ENCODE data around the gene PAFAH2. TPM values are rescaled to one million over a fixed set of nuclear protein-coding genes. Genes with fewer than 3 reads are reported as not detected.
A peak's percentile ranks its signal among the peaks of the same experiment; 100 is the strongest.
"Not testable (repeated sequence)": the region's sequence is repeated elsewhere in the genome, so short reads cannot be mapped to it uniquely, and the experiment has no call there.

PAFAH2 gene
- total and polyA plus RNA-seq, 5 experiments from 2014 or later = 16.4 to 25.5 (median 24.6) TPM

GRCh38 chr1:25955553-25955952 is 42.3 kb downstream of the PAFAH2 start:
- DNase-seq = no peak
- peaks cover 5 to 34% (median 25%) of the 10 kb centered on the region in 3 donors for H3K36me3 Mint-ChIP-seq
- H3K4me3 Mint-ChIP-seq = no peak overlapping the region
- peak overlapping the region in 3 of 10 donors; percentile 9 to 51 (median 29) for H3K27ac Mint-ChIP-seq
- peaks cover 4 to 11% (median 8%) of the 10 kb centered on the region in 4 donors for H3K4me1 Mint-ChIP-seq
- ATAC-seq = no peak
- H3K27me3 Mint-ChIP-seq = no peaks in the 10 kb centered on the region
- peaks cover 0 to 6% (median 0%) of the 10 kb centered on the region in 9 donors for H3K9me3 Mint-ChIP-seq
- POLR2A ChIA-PET = interaction anchor here (0.5 to 1.5 kb wide), 2 partner anchors 16 to 30 kb away, joined by 3 to 5 read pairs; no protein-coding TSS in a partner anchor

- no peaks in the 10 kb centered on the region for H3K27me3 Mint-ChIP-seq
- DNase-seq (no peak), ATAC-seq (no peak)
- peak overlapping the region in 4 of 10 donors; percentile 31 to 85 (median 66) for H3K27ac Mint-ChIP-seq
- H3K36me3 Mint-ChIP-seq = peaks cover 5 to 22% (median 18%) of the 10 kb centered on the region in 3 donors
- H3K4me3 Mint-ChIP-seq = no peak overlapping the region
- peaks cover 4 to 9% (median 8%) of the 10 kb centered on the region in 4 donors for H3K4me1 Mint-ChIP-seq
- POLR2A ChIA-PET = interaction anchor here (0.7 to 1.5 kb wide), 2 partner anchors 17 to 59 kb away, joined by 3 to 5 read pairs; no protein-coding TSS in a partner anchor
- H3K9me3 Mint-ChIP-seq = peaks cover 0 to 6% (median 0%) of the 10 kb centered on the region in 9 donors
These were observed 43.5 kb downstream of the PAFAH2 start for GRCh38 chr1:25954282-25954938.

DNA sequence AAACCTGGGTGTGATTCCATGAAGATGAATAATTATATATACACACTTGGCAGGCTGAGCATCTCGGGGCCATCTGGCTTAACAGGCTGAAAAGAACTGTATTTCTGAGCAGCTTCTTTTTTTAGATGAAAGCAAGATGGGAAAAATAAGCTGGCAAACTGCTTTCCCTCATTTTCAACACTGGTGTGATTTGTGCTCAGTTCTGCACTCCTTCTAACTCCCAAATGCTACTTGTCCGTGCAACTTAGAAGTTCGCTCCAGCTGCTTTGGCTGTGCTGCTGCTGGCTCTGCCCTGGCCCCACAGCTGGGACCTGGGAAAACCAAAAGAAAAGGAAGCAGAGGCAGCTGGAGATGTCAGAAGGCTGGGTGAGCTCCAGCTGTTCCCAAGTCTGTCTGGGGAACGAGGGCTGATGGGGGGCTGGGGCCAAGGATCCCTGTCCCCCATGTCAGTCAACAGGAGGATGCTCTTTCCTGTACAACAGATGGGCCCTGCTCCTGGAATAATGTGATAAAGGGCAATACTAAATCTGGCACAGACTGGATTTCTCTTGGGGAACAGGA is 44.9 kb downstream of the PAFAH2 start:
- peaks cover 0 to 6% (median 0%) of the 10 kb centered on the region in 9 donors for H3K9me3 Mint-ChIP-seq
- peak overlapping the region in 1 of 10 donors; percentile 2 for H3K4me3 Mint-ChIP-seq
- DNase-seq (no peak), ATAC-seq (no peak)
- H3K27ac Mint-ChIP-seq = peak overlapping the region in 2 of 10 donors; percentile 10 to 18
- H3K27me3 Mint-ChIP-seq = no peaks in the 10 kb centered on the region
- POLR2A ChIA-PET = interaction anchor here (1.1 kb wide), 1 partner anchor 31 kb away, joined by 3 read pairs; no protein-coding TSS in a partner anchor
- peaks cover 0 to 9% (median 8%) of the 10 kb centered on the region in 3 donors for H3K36me3 Mint-ChIP-seq
- H3K4me1 Mint-ChIP-seq = peaks cover 4 to 9% (median 8%) of the 10 kb centered on the region in 4 donors

DNA sequence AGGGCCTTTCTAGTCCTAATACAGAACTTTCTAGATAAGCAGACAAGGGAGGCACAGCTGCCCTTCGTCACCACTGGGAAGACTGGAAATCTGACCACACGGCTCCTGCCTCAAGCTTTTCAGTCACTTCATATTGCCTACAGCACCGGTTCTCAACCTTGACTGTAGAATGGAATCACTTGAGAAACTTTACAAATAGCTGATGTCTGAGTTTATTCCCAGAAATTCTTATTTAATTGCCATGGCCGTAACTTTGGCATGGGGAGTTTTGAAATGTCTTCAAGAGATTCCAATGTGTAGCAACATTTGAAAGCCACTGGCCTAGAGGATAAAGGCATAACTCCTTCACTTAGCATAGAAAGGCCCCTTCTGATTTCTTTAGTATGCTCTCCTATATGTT is 49.2 kb downstream of the PAFAH2 start:
- Mint-ChIP-seq H3K27me3 (no peaks in the 10 kb centered on the region), H3K4me3 (no peak overlapping the region), H3K27ac (no peak overlapping the region), H3K9me3 (peaks cover 0 to 8% (median 3%) of the 10 kb centered on the region in 9 donors), H3K4me1 (peaks cover 0 to 5% (median 3%) of the 10 kb centered on the region in 4 donors), H3K36me3 (peaks cover 0 to 2% (median 1%) of the 10 kb centered on the region in 3 donors)
- ATAC-seq (no peak), DNase-seq (no peak)
- POLR2A ChIA-PET = no interaction called here

- H3K4me3 Mint-ChIP-seq = no peak overlapping the region
- POLR2A ChIA-PET = no interaction called here
These were observed 50.8 kb downstream of the PAFAH2 start for GRCh38 chr1:25947027-25947426.

DNA sequence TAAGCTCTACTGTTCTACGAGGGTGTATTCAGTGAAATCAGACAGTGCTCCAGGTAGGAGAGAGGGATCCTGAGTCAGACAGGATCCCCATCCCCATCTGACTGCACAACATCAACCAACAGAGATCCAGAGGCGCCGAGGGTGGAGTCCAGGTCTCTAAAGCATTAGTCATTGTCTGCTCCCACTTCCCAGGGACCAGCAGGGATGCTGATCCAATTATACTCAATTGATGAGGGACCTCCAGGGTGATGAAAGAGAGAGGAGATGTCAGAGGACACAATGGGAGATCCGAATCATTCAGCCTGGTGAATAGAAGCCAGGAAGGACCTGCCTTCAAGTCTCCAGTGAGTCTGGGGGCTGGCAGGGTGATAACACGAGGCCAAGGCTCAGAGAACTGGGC is 52.1 kb downstream of the PAFAH2 start:
- no peak overlapping the region for H3K4me3 Mint-ChIP-seq
- H3K4me1 Mint-ChIP-seq = no peaks in the 10 kb centered on the region
- H3K36me3 Mint-ChIP-seq = peaks cover 0 to 15% (median 5%) of the 10 kb centered on the region in 3 donors
- no peak for DNase-seq
- H3K27me3 Mint-ChIP-seq = no peaks in the 10 kb centered on the region
- H3K9me3 Mint-ChIP-seq = peaks cover 0 to 21% (median 17%) of the 10 kb centered on the region in 9 donors
- POLR2A ChIA-PET = no interaction called here
- peak overlapping the region in 1 of 10 donors; percentile 83 for H3K27ac Mint-ChIP-seq
- no peak for ATAC-seq

More at GRCh38 chr1:25947027-25947426, 50.8 kb downstream of the PAFAH2 start:
- Mint-ChIP-seq H3K27me3 (no peaks in the 10 kb centered on the region), H3K4me1 (no peaks in the 10 kb centered on the region), H3K27ac (no peak overlapping the region), H3K36me3 (peaks cover 0 to 15% (median 5%) of the 10 kb centered on the region in 3 donors), H3K9me3 (peaks cover 0 to 21% (median 17%) of the 10 kb centered on the region in 9 donors)
- ATAC-seq (no peak), DNase-seq (no peak)

DNA sequence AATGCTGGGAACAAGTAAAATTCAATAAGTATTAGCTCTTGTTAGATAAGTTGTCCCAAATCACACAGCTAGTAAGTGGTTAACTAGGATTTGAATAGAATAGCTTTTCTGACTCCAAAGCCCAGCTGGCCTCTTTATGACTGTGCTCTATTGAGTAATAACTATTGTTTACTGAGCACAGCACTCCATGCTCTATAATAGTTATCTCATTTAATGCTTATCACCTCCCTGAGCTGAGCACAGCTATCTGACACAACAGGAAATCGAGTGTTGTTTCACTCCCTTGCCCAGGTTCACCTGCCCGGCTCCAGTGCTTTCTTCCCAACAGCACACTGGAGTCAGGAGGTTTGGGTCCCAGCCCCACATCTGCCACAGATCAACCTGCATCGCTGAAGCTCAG is 52.9 kb downstream of the PAFAH2 start:
- Mint-ChIP-seq H3K4me3 (no peak overlapping the region), H3K27ac (no peak overlapping the region), H3K36me3 (peaks cover 0 to 15% (median 5%) of the 10 kb centered on the region in 3 donors), H3K9me3 (peaks cover 0 to 21% (median 17%) of the 10 kb centered on the region in 9 donors), H3K4me1 (no peaks in the 10 kb centered on the region), H3K27me3 (no peaks in the 10 kb centered on the region)
- POLR2A ChIA-PET = no interaction called here
- DNase-seq = no peak
- no peak for ATAC-seq

DNA sequence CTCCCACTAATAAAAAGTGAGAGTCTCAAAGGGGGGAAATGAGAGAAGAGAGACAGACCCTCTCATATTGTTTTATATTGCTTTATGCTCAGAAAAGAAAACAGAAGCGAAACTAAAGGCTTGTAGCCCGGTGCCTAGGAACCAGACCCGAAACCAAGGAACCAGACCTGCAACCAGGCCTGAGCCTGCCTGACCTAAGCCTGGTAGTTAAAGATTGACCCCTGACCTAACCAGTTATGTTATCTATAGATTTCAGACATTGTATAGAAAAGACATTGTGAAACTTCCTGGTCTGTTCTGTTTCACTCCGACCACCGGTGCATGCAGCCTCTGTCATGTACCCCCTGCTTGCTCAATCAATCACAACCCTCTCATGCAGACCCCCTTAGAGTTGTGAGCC is 54.4 kb downstream of the PAFAH2 start:
- H3K27ac Mint-ChIP-seq, H3K27me3 Mint-ChIP-seq, POLR2A ChIA-PET, H3K4me3 Mint-ChIP-seq, DNase-seq, H3K4me1 Mint-ChIP-seq, ATAC-seq: not testable (repeated sequence)
- H3K9me3 Mint-ChIP-seq = peaks cover 0 to 21% (median 17%) of the 10 kb centered on the region in 9 donors
- H3K36me3 Mint-ChIP-seq = peaks cover 0 to 15% (median 5%) of the 10 kb centered on the region in 3 donors

GRCh38 chr1:25936947-25937346 is 60.9 kb downstream of the PAFAH2 start:
- Mint-ChIP-seq H3K27ac (no peak overlapping the region), H3K36me3 (no peaks in the 10 kb centered on the region), H3K4me3 (no peak overlapping the region), H3K4me1 (peaks cover 0 to 5% (median 2%) of the 10 kb centered on the region in 4 donors), H3K27me3 (no peaks in the 10 kb centered on the region), H3K9me3 (no peaks in the 10 kb centered on the region)
- ATAC-seq (no peak), DNase-seq (no peak)
- POLR2A ChIA-PET = no interaction called here

GRCh38 chr1:25933479-25934365 is 64.1 kb downstream of the PAFAH2 start:
- Mint-ChIP-seq H3K4me3 (no peak overlapping the region), H3K9me3 (no peaks in the 10 kb centered on the region), H3K4me1 (peaks cover 0 to 5% (median 5%) of the 10 kb centered on the region in 4 donors), H3K27me3 (no peaks in the 10 kb centered on the region), H3K27ac (peak overlapping the region in 2 of 10 donors; percentile 6 to 12), H3K36me3 (no peaks in the 10 kb centered on the region)
- no peak for ATAC-seq
- DNase-seq = no peak
- POLR2A ChIA-PET = no interaction called here

DNA sequence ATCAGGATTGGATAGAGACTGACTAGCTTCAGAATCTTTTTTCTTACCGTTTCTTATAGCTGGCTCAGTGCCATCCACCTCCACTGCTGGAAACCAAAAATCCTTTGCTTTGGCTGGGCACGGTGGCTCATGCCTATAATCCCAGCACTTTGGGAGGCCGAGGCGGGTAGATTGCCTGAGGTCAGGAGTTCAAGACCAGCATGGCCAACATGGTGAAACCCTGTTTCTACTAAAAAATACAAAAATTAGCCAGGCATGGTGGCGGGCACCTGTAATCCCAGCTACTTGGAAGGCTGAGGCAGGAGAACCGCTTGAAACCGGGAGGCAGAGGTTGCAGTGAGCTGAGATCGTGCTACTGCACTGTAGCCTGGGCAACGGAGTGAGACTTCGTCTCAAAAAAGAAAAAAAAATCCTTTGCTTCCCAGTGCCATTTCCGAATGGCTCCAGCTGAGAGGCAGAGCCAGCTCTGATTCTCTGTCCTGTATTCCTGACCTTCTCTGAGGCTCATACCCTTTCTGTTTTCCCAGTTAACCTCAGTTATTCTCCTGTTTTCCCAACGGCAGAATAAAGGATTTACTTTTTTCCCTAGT is 65.0 kb downstream of the PAFAH2 start:
- H3K27ac Mint-ChIP-seq = peak overlapping the region in 1 of 10 donors; percentile 6
- H3K27me3 Mint-ChIP-seq, H3K9me3 Mint-ChIP-seq, H3K4me1 Mint-ChIP-seq, POLR2A ChIA-PET, ATAC-seq, DNase-seq, H3K36me3 Mint-ChIP-seq, H3K4me3 Mint-ChIP-seq: not testable (repeated sequence)

- no peak for DNase-seq
- H3K4me3 Mint-ChIP-seq = no peak overlapping the region
- H3K27ac Mint-ChIP-seq = no peak overlapping the region
- POLR2A ChIA-PET = no interaction called here
- no peak for ATAC-seq
- H3K36me3 Mint-ChIP-seq = no peaks in the 10 kb centered on the region
- no peaks in the 10 kb centered on the region for H3K27me3 Mint-ChIP-seq
- H3K4me1 Mint-ChIP-seq = peaks cover 0 to 5% (median 5%) of the 10 kb centered on the region in 4 donors
- no peaks in the 10 kb centered on the region for H3K9me3 Mint-ChIP-seq
These were observed 65.5 kb downstream of the PAFAH2 start for GRCh38 chr1:25932321-25932720.
